Lower lobe of right lung (tissue), 2 donors: ENCODE results near the gene AP1AR. TPM values are rescaled to one million over a fixed set of nuclear protein-coding genes. Genes with fewer than 3 reads are reported as not detected.

ENCODE experiments used
- ATAC-seq, 2 donors: fragments of 200-7000 bp; cut with Tn5 transposase; one replicate each; pipeline ENCODE4 v1.9.1; 2020 to 2022; ENCODE audit warnings: mild to moderate bottlenecking in 2 of 2, moderate library complexity in 2 of 2
- DNase-seq: peaks from one replicate; pipeline ENCODE4 v3.0.0-alpha.2; 2020
- H3K27ac ChIP-seq: fragments of 200-600 bp; one replicate; pipeline ENCODE4 v1.8.0; 2022
- H3K27me3 ChIP-seq: fragments of 200-600 bp; one replicate; pipeline ENCODE4 v1.8.0; 2022; ENCODE audit warnings: low read depth
- H3K36me3 ChIP-seq: fragments of 200-600 bp; one replicate; pipeline ENCODE4 v1.8.0; 2022; ENCODE audit warnings: mild to moderate bottlenecking
- H3K4me1 ChIP-seq: fragments of 200-600 bp; one replicate; pipeline ENCODE4 v1.8.0; 2022
- H3K4me3 ChIP-seq: fragments of 200-600 bp; one replicate; pipeline ENCODE4 v1.8.0; 2022; ENCODE audit warnings: mild to moderate bottlenecking
- H3K9me3 ChIP-seq: fragments of 200-600 bp; one replicate; pipeline ENCODE4 v1.8.0; 2022
- CTCF ChIP-seq: fragments of 200-600 bp; IDR thresholded peaks from one replicate; pipeline ENCODE4 v1.8.0; 2022; ENCODE audit warnings: antibody characterized with exemption, mild to moderate bottlenecking
- intact Hi-C: fragments of 100-400 bp; cut with DNase I; formaldehyde crosslinking; loops from one replicate; pipeline ENCODE4 v1.11.0; 2022
- total RNA-seq: library from RNA; stranded (reverse); fragmentation: NEBNext Ultra II Directional; extraction: Animal tissue kit (Norgen Biotek cat#: 25700); gene quantifications from one replicate; pipeline ENCODE4 v1.2.1, GENCODE V29; 2021
- donor health status: DM: no; HTN: yes; CAD: no; lungs with severe emphysema.

The AP1AR gene
- total RNA-seq, 1 donor from 2014 or later, result 15.0 TPM

- no peak for TF ChIP-seq CTCF
- intact Hi-C loops, result no loop called here
- Histone ChIP-seq H3K36me3 (no peaks in the 10 kb centered on the region), H3K4me3 (no peak overlapping the region), H3K4me1 (peaks cover 24% of the 10 kb centered on the region), H3K27ac (no peak overlapping the region), H3K9me3 (no peaks in the 10 kb centered on the region), H3K27me3 (no peaks in the 10 kb centered on the region)
- no peak for ATAC-seq
- no peak for DNase-seq
These were observed 55.8 kb downstream of the AP1AR start for GRCh38 chr4:112287258-112287989.

- DNase-seq (no peak), ATAC-seq (no peak)
- Histone ChIP-seq H3K4me3 (no peak overlapping the region), H3K9me3 (no peaks in the 10 kb centered on the region), H3K27me3 (no peaks in the 10 kb centered on the region), H3K27ac (no peak overlapping the region), H3K36me3 (no peaks in the 10 kb centered on the region), H3K4me1 (peaks cover 14% of the 10 kb centered on the region)
- intact Hi-C loops, result no loop called here
- no peak for TF ChIP-seq CTCF
These were observed 56.9 kb downstream of the AP1AR start for GRCh38 chr4:112288455-112288854.

GRCh38 chr4:112289407-112290253 lies 58.0 kb downstream of the AP1AR start:
- no peak for TF ChIP-seq CTCF
- Histone ChIP-seq H3K9me3 (no peaks in the 10 kb centered on the region), H3K4me1 (peaks cover 7% of the 10 kb centered on the region), H3K36me3 (no peaks in the 10 kb centered on the region), H3K4me3 (no peak overlapping the region), H3K27me3 (no peaks in the 10 kb centered on the region), H3K27ac (no peak overlapping the region)
- ATAC-seq (no peak), DNase-seq (no peak)
- intact Hi-C loops, result no loop called here

- no peaks in the 10 kb centered on the region for H3K27me3 ChIP-seq
- no peak for TF ChIP-seq CTCF
- intact Hi-C loops, result no loop called here
- no peak for ATAC-seq
- no peak overlapping the region for H3K27ac ChIP-seq
- peaks cover 7% of the 10 kb centered on the region for H3K4me1 ChIP-seq
- H3K9me3 ChIP-seq, result no peaks in the 10 kb centered on the region
- DNase-seq, result no peak
- H3K36me3 ChIP-seq, result no peaks in the 10 kb centered on the region
- H3K4me3 ChIP-seq, result no peak overlapping the region
These were observed 58.8 kb downstream of the AP1AR start for GRCh38 chr4:112290341-112290740.

- peak; percentile 96 to 97 for ATAC-seq
- peaks cover 26% of the 10 kb centered on the region for H3K4me1 ChIP-seq
- no peaks in the 10 kb centered on the region for H3K27me3 ChIP-seq
- no peak for DNase-seq
- H3K36me3 ChIP-seq, result no peaks in the 10 kb centered on the region
- peak within 1 kb of the TSS; percentile 74 for H3K27ac ChIP-seq
- TF ChIP-seq CTCF, result no peak
- H3K4me3 ChIP-seq, result peak within 1 kb of the TSS; percentile 55
- intact Hi-C loops, result no loop called here
- no peaks in the 10 kb centered on the region for H3K9me3 ChIP-seq
These were observed 65.6 kb downstream of the AP1AR start, which contains the start of gene ALPK1 for GRCh38 chr4:112296949-112297880. Gene ALPK1 (plus strand): TSS chr4:112297369.
